A549 treated with dexamethasone at 1 μM for 4 hours (cell line): ENCODE measurements around the gene ZNF318. TPM values are rescaled to one million over a fixed set of nuclear protein-coding genes. Genes with fewer than 3 reads are reported as not detected.

Experiments used
- total RNA-seq: library from RNA; stranded (reverse); fragments of 200-300 nt; extraction: Qiagen RNA extraction; gene quantifications from 5 replicates; pipeline ENCODE4 v1.2.3, GENCODE V29; 2022

Gene ZNF318, protein sequence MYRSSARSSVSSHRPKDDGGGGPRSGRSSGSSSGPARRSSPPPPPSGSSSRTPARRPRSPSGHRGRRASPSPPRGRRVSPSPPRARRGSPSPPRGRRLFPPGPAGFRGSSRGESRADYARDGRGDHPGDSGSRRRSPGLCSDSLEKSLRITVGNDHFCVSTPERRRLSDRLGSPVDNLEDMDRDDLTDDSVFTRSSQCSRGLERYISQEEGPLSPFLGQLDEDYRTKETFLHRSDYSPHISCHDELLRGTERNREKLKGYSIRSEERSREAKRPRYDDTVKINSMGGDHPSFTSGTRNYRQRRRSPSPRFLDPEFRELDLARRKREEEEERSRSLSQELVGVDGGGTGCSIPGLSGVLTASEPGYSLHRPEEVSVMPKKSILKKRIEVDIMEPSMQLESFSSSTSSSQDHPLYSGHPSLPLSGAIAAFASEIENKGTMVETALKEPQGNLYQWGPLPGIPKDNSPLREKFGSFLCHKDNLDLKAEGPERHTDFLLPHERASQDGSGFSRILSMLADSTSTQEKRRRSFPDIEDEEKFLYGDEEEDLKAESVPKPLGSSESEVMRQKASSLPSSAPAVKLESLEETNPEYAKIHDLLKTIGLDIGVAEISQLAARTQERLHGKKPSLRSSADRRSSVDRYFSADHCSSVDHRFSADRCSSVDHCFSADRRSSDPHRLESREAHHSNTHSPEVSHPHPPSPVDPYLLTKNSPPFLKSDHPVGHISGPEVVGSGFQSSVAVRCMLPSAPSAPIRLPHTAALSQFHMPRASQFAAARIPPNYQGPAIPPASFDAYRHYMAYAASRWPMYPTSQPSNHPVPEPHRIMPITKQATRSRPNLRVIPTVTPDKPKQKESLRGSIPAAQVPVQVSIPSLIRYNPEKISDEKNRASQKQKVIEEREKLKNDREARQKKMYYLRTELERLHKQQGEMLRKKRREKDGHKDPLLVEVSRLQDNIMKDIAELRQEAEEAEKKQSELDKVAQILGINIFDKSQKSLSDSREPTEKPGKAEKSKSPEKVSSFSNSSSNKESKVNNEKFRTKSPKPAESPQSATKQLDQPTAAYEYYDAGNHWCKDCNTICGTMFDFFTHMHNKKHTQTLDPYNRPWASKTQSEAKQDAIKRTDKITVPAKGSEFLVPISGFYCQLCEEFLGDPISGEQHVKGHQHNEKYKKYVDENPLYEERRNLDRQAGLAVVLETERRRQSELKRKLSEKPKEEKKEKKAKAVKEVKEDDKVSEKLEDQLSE (N-terminal part only)
- total RNA-seq = 4.1 to 6.3 TPM (median 5.9 TPM) in 5 replicates

DNA sequence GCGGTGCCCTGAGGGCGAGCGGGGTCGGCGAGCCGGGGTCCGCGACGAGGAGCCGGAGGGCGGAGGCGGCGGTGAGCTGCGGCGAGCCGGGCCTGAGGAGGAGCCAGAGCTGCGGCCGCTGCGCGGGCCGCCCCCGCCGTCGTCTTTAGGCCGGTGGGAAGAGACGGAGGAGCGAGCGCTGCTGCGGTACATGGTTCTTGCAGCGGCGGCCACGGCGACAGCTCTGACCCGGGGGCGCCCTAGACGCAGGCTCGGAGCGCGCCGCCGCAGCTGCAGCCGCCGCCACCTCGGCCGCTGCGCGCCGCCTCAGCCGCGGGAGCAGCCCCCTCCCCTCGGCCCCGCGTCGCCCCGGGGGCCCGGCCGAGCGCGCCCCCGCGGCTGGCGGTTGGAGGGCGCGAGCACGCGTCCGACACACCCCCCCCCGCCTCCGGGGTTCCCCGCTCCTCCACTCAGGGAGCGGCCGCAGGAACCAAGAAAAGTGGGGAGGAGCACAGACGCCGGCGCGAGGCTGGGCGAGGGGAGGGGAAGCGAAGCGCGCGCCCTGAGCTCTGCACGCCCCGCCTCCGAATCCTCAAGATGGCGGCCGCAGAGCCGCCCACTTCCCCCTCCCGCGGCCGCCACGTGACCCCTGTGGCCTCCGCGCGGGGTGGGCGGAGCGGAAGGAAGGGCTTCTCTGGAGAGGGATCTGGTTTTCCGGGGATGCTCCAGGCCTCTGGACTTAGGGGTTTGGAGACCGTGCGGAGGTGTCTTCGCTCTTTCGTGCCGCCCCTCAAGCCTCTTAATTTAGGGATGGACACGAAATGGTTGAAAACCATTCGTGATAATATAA lies at the start of gene ZNF318:
Gene ZNF318 (minus strand): TSS at position 474 of the 829 bp plus-strand sequence. CDS start 282 bp downstream, at position 192.

DNA sequence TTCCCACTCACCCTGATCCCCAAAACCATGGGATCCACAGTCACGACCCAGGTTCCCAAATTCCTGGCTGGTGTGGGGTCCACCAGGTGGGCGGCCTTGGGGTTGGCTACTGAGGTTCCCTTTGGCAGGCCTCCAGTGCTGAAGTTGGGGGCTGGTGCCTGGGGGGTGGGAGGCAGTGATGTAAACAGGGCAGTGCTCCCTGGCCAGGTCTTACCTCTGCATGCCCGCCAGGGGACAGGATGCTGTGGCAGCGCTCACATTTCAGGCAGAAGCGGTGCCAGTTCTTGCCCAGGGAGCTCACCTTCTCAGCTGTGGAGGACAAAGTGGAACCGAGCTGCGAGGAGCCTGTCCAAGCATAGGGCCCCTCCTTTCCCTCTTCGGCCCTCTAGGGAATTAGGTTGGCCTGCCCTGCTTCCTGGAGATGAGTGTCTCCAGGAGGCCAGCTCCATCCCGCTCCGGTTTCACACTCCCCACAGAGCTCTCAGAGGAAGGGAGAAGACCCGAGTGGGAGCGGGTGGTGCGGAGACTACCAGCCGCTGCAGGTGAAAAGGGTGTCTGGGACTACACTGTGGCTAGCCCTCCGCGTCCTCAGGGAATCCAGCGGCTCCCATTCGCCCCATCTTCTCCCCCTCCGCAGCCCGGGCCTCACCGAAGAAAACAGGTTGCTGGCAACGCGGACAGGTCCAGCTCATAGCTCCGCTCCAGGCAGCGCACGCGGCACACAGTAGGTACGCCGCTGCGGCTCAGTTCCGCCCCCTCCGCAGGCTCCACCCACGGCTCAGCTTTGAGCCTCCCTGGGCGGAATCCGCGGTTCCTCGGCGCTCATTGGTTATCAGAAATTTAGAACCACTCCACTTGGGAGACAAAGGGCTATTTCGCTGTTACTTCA lies 61.1 kb downstream of the ZNF318 start, which contains the start of gene CRIP3:
Gene CRIP3 (minus strand): TSS at position 726 of the 889 bp plus-strand sequence. CDS start 34 bp downstream, at position 692.

DNA sequence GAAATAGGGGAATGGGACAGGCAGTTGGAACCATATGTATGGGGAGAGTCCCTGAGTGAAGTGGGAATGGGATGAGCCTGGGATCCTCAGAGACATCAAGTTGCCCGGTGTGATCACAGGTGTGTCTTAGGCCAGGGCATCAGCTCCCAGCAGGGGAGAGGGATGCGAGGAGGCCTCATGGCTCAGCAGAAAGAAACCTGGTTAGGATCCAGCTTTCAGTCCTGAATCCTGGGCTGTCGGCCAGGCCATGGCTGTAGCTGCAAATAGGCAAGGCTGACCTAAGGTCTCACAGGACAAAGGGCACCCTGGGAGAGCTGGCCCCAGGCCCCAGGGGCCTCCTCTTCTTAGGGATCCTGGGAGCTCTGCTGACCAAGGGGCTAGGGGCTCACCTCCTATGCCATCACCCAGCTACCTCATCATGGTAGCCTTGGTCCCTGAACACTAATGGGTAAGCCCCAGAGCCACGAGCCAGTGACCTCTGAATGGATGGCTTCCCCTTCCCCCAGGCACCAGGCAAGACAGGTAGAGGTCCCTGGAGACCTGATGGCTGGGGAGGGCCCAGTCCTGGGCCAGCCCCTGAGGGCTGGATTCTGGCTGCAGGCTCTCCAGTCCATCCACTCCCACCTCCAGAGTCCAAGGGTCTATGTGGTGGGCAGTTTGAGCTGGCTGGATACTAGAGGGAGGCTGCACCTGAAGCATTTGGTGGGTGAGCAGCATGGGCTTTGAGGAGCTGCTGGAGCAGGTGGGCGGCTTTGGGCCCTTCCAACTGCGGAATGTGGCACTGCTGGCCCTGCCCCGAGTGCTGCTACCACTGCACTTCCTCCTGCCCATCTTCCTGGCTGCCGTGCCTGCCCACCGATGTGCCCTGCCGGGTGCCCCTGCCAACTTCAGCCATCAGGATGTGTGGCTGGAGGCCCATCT lies 71.5 kb downstream of the ZNF318 start, which contains the start of gene SLC22A7:
Gene SLC22A7 (plus strand): TSS at position 617 of the 921 bp plus-strand sequence. CDS start 99 bp downstream, at position 716.

Other genes with a start within 250 kb of the ZNF318 start
- gene SRF, start 198.4 kb downstream of the ZNF318 start, total RNA-seq = 12.2 to 17.9 TPM (median 16.7 TPM) in 5 replicates
- gene CUL9, start 187.5 kb downstream of the ZNF318 start, total RNA-seq = 6.1 to 9.7 TPM (median 9.2 TPM) in 5 replicates
- 77.1 to 92.6 TPM (median 87.3 TPM) in 5 replicates for gene DNPH1, start 140.2 kb downstream of the ZNF318 start, total RNA-seq
- gene TTBK1, start 126.2 kb downstream of the ZNF318 start, total RNA-seq = 0.02 to 0.07 TPM (median 0.05 TPM) in 5 replicates
- gene SLC22A7, start 71.4 kb downstream of the ZNF318 start, total RNA-seq = not detected in 5 replicates
- 0.11 to 0.71 TPM (median 0.28 TPM) in 5 replicates for gene CRIP3, start 60.8 kb downstream of the ZNF318 start, total RNA-seq
- gene ABCC10, start 57.9 kb upstream of the ZNF318 start, total RNA-seq = 4.4 to 10.1 TPM (median 9.4 TPM) in 5 replicates
- 4.5 to 7.3 TPM (median 7.0 TPM) in 5 replicates for gene DLK2, start 85.9 kb upstream of the ZNF318 start, total RNA-seq
- gene TJAP1, start 107.9 kb upstream of the ZNF318 start, total RNA-seq = 14.9 to 21.6 TPM (median 17.8 TPM) in 5 replicates
- gene LRRC73, start 140.7 kb upstream of the ZNF318 start, total RNA-seq = 0.56 to 0.96 TPM (median 0.95 TPM) in 5 replicates
- gene YIPF3, start 147.3 kb upstream of the ZNF318 start, total RNA-seq = 59.5 to 67.1 TPM (median 65.5 TPM) in 5 replicates
- 40.0 to 46.9 TPM (median 41.8 TPM) in 5 replicates for gene POLR1C, start 147.4 kb upstream of the ZNF318 start, total RNA-seq
- 24.3 to 29.7 TPM (median 27.4 TPM) in 5 replicates for gene XPO5, start 206.4 kb upstream of the ZNF318 start, total RNA-seq
- gene POLH, start 206.5 kb upstream of the ZNF318 start, total RNA-seq = 7.5 to 10.7 TPM (median 9.4 TPM) in 5 replicates